GM19328 (cell line): ENCODE measurements around the gene SLC35F5.
A peak's percentile ranks its signal among the peaks of the same experiment; 100 is the strongest.
"Not testable (repeated sequence)": the region's sequence is repeated elsewhere in the genome, so short reads cannot be mapped to it uniquely, and the experiment has no call there.

Experiments
- ATAC-seq: cut with Tn5 transposase; IDR thresholded peaks from one replicate; pipeline ENCODE4 v1.9.1; 2021; ENCODE audit warnings: mild to moderate bottlenecking, moderate library complexity; ENCODE audit not compliant: unreplicated experiment

Gene SLC35F5

DNA sequence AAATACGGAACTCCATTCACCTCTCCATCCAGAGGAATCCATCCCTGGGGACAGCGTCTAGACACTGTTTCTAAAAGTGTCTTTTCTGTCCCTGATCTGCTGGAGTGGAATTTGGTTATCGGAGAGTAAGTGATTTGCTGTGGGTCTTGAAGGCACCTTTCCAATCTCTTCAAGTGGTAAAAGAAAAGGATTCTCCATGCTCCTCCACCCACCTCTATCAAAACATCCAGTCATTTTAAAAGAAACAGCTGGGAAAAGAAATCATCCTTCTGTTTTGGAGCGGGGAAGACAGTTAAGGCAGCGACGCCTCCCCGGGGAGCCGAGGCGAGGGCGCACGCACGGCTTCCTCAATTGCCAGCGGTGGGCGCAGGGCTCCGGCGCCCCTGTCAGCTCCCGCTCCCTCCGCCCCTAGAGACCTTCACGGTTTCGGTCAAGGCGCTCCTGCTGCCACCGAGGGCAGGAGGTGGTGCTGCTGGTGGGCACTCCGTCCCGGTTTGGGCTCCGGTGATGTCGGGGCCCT, 547 bp downstream of the SLC35F5 start:
- peak; percentile 42 for ATAC-seq

- ATAC-seq = no peak
Observed at GRCh38 chr2:113755035-113755834, 1.2 kb downstream of the SLC35F5 start.

DNA sequence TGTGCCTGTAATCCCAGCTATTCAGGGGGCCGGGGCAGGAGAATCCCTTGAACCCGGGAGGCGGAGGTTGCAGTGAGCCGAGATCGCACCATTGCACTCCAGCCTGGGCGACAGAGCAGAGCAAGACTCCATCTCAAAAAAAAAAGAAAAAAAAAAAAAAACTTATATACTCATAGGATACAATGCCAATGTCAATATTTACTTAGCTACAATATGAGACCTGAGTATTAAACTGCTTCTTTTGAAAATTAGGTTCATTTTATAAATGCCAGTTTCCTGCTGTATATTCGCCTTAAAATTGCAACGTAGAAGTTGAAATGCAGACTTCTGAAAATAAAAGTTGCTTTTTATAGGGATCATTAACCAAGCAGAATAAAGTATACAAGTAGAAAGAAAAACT, 2.3 kb downstream of the SLC35F5 start:
- ATAC-seq = no peak

DNA sequence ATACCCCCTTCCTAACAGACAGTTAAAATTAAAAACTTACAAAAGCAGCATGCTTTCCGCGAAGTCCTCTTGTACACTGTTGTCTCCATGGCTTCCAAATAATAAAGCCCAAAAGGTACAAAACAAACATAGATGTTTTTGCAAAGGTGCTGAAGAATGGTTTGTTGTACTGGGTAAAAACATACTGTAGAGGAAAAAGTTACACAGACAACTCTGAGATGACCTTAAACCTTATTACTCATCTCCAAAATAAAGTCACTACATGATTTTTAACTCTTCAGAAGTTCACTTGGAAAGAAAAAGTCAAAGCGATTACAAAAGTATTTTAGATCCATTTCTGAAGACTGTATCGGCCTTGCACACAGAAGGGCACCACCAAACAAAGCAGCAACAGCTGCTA, 6.1 kb downstream of the SLC35F5 start:
- ATAC-seq = no peak

DNA sequence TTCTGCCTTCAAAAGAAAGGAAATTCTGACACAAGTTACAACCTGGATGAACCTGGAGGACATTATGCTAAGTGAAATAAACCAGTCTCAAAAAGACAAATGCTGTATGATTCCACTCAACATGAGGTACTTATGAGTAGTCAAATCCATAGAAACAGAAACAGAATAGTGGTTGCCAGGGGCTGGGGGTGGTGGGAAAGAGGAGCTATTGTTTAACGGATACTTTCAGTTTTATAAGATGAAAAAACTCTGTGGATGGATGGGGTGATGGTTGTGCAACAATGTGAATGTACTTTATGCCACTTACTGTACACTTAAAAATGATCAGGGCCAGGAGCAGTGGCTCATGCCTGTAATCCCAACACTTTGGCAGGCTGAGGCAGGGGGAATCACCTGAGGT, 15.4 kb downstream of the SLC35F5 start:
- no peak for ATAC-seq

DNA sequence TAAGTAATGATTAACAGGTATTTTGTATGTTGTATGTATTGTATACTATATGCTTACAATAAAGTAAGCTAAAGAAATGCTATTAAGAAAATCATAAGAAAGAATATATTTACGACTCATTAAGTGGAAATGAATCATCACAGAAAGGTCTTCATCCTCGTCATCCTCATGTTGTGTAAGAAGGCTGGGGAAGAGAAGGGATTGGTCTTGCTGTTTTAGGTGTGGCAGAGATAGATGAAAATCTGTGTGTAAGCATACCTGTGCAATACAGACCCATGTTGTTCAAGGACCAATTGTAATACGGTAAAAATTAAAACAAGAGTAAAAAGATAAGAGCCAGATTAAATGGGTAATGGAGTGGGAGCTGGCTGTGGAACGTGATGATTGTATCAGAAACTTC, 16.6 kb downstream of the SLC35F5 start:
- ATAC-seq = no peak

GRCh38 chr2:113734185-113734584, 22.3 kb downstream of the SLC35F5 start:
- ATAC-seq = no peak

GRCh38 chr2:113724010-113724409, 32.4 kb downstream of the SLC35F5 start:
- no peak for ATAC-seq

DNA sequence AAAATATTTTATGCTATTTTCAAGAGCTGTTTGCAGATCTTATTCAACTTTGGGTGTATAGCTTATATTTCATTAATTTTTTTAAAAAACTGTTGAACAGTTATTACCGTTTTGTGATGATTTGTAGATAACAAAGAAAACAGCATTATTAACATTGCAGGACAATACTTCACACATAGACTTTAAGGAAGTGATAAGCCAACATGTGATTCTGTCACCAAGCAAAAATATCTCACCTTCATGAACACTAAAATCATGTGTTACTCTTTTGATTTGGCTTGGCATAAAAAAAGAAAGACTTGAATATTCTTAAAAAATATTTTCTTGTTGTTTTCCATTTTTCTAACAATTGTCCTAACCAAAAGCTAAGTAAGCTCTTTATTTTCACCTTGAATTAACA, 33.0 kb downstream of the SLC35F5 start:
- no peak for ATAC-seq

DNA sequence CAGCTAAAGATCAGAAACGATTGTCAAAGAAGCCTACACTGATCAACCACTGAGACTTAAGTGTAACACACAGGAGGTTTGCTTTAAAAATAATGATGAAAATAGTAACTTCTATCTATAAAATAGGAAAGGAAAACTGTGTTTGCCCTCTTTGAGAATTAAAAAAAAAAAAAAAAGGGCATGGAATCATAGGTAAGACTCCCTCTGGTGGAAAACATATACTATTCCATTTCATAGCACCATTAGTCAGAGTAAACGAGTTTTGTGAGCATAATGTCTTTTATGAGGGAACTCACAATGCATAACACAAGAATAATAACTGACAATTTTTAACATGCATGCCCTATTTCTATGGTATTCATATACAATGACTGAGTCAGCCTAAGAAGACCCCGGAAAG, 36.3 kb downstream of the SLC35F5 start:
- ATAC-seq = no peak

DNA sequence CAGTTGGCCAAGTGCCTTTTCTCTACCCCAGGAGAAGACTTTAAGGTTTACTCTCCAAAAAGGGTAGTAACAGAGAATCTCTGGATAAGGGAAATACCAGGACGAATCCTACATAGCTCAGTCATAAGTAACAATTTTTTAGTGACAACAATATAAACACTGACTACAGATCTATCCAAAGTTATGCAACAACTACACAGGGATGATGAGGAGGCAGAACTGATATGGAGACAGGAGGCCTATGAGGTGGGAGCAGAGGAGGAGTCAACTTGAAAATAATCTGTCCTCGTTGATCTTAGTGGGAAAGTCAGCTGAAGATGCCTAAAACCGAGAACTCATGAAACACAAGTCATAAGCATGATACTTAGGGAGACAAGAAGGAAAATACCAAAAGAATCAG, 40.2 kb downstream of the SLC35F5 start:
- ATAC-seq = no peak

DNA sequence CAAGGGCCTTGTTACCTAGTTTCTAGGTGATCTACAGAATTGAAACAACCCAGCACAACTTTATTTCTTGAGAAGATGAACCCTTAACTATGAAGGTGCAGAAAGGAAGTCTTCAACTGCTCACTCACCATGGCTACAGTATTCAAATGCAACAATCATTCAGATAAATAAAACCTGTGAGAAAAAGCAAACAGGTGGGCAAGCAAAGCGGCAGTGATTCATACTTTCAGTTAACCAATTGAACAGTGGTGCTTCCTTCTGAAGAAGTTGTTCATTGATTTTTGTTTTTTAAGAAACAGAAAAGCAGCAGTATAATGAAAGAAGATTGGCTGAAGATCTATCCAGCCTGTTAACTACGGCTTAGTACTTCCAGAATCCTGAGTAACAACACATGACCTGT, 43.5 kb downstream of the SLC35F5 start:
- no peak for ATAC-seq

DNA sequence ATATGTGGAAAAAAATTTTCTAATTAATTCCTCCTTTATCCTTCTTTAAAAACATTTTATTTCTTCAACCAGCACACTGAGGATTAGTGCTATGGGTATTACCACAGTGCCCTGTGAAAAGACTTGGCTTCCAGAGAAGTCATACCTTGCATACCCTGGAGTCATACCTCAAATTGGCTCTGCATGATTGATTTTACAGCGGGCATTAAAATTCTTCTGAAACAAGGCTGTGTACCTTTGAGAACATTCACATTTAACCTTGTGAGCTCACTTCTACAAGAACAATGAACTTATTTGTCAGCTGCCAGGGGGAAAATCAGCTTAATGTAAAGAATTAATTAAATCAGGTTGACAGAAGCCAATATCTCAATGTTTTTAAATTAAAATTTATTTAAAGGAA, 44.6 kb downstream of the SLC35F5 start:
- ATAC-seq = no peak

GRCh38 chr2:113709022-113709421, 47.4 kb downstream of the SLC35F5 start:
- no peak for ATAC-seq

DNA sequence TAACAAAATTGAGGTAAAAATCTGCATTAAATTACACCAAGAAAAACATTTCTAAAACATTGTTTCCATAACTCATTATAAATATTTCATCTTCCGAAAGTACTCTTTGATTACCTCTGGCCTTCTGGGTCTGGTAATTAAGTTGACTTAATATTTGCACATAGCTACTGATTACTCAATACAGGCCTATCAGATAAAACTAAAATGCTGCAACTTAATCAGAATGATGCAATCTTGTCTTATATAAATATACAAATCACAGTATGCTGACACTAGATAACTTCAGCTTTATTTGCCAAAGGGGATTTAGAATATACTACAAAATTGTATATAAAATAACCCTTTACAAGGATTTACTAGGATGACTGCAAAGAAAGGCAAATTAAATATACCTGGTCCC, 49.3 kb downstream of the SLC35F5 start:
- ATAC-seq = no peak

DNA sequence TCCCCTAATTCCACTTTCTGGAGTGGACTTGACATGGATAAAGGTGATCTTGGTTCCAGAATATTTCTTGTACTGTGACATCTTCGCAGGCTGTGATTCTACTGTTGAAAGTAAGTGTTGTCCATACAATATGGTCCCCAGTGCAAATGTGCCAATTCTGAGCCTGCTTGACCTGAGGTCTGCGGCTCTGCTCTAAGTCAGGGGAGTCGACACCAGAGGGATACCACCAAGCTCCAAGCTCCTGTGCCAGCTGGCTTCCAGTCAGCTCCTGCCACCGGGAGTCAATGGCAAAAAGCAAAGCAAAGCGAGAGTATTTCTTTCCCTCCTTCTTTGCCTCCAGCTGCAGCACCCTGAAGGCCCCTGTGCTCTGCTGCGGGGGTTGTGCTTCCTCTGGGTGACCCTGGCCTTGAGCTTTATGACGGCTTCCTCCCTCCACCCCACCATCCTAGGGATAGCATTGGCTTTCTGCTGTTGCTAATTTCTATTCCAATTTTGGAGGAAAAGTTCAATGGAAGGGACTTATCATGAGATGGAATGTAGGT, 50.4 kb downstream of the SLC35F5 start:
- ATAC-seq = no peak

DNA sequence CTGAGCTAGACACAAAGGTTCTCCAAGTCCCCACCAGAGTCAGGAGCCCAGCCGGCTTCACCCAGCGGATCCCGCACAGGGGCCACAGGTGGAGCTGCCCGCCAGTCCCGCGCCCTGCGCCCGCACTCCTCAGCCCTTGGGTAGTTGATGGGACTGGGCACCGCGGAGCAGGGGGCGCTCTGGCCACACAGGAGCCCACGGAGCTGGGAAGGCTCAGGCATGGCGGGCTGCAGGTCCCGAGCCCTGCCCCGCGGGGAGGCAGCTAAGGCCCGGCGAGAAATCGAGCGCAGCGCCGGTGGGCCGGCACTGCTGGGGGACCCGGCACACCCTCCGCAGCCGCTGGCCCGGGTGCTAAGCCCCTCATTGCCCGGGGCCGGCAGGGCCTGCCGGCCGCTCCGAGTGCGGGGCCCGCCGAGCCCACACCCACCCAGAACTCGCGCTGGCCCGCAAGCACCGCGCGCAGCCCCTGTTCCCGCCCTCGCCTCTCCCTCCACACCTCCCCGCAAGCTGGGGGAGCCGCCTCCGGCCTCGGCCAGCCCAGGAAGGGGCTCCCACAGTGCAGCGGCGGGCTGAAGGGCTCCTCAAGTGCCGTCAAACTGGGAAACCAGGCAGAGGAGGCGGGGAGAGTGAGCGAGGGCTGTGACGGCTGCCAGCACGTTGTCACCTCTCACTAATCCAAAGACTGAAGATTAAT, 52.0 kb downstream of the SLC35F5 start:
- not testable (repeated sequence) for ATAC-seq

DNA sequence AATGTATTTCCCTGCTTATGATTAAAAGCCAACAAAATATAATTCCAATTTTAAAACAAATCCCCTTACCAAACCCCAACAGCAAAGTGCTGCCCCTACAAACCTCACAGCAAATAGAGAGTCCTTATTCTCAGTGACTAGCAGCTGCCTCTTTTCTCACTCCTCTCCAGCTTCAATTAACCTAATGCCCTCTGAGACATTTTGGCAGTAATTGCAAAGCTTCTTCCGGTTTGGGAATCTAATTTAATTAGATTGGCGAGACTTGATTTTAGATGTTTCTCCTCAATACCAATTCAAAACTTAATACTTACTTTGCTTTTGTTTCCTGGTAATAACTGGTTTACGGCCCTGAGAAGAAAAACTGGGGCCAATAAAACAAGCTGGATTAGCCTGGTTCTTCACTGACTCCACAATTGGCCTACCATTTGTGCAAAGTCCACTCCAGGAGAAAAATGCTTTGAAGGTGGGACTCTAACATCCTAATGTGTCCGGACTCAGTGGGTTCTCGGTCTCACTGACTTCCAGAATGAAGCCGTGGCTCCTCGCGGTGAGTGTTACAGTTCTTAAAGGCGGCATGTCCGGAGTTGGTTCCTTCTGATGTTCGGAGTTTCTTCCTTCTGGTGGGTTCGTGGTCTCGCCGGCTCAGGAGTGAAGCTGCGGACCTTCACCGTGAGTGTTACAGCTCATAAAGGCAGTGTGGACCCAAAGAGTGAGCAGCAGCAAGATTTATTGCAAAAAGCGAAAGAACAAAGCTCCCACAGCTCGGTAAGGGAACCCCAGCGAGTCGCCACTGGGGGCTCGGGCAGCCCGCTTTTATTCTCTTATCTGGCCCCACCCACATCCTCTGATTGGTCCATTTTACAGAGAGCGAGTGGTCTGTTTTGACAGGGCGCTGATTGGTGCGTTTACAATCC, 52.8 kb downstream of the SLC35F5 start:
- no peak for ATAC-seq

GRCh38 chr2:113700186-113700841, 56.1 kb downstream of the SLC35F5 start:
- peak; percentile 80 for ATAC-seq

- ATAC-seq = peak; percentile 71
Observed at GRCh38 chr2:113698892-113699447, 57.5 kb downstream of the SLC35F5 start.
